ENCODE measurements around the gene MCTP1. TPM values are rescaled to one million over a fixed set of nuclear protein-coding genes. Genes with fewer than 3 reads are reported as not detected.

MCTP1 gene
- total RNA-seq, 3 donors from 2014 or later = 22.8 to 57.8 (median 24.3) TPM

GRCh38 chr5:94891565-94891964 lies 393.3 kb downstream of the MCTP1 start:
- Histone ChIP-seq H3K27me3 (no peaks in the 10 kb centered on the region), H3K36me3 (no peaks in the 10 kb centered on the region), H3K27ac (no peak overlapping the region), H3K9me3 (no peaks in the 10 kb centered on the region), H3K4me3 (no peak overlapping the region), H3K4me1 (no peaks in the 10 kb centered on the region)
- TF ChIP-seq CTCF (IDR thresholded peaks at IDR 0.05) (no peak), POLR2AphosphoS5 (IDR thresholded peaks at IDR 0.05) (no peak), POLR2A (IDR thresholded peaks at IDR 0.05) (no peak)
- intact Hi-C loops (cut with DNase I; ENCODE audit: low total_unique reads) = no loop called here
- no peak for DNase-seq (ENCODE audit: low spot score in 2 of 2)

- H3K9me3 ChIP-seq = no peaks in the 10 kb centered on the region
- H3K27ac ChIP-seq = no peak overlapping the region
- no peaks in the 10 kb centered on the region for H3K4me1 ChIP-seq
- H3K27me3 ChIP-seq = no peaks in the 10 kb centered on the region
- DNase-seq (ENCODE audit: low spot score in 2 of 2) = no peak
- no peak for TF ChIP-seq POLR2AphosphoS5 (IDR thresholded peaks at IDR 0.05)
- H3K36me3 ChIP-seq = no peaks in the 10 kb centered on the region
- no peak overlapping the region for H3K4me3 ChIP-seq
- intact Hi-C loops (cut with DNase I; ENCODE audit: low total_unique reads) = no loop called here
Measured at GRCh38 chr5:94890907-94891306, 394.0 kb downstream of the MCTP1 start.

- Histone ChIP-seq H3K9me3 (no peaks in the 10 kb centered on the region), H3K36me3 (no peaks in the 10 kb centered on the region), H3K27me3 (no peaks in the 10 kb centered on the region), H3K27ac (no peak overlapping the region), H3K4me1 (no peaks in the 10 kb centered on the region), H3K4me3 (no peak overlapping the region)
- TF ChIP-seq POLR2A (IDR thresholded peaks at IDR 0.05) (no peak), POLR2AphosphoS5 (IDR thresholded peaks at IDR 0.05) (no peak), CTCF (IDR thresholded peaks at IDR 0.05) (no peak)
- intact Hi-C loops (cut with DNase I; ENCODE audit: low total_unique reads) = no loop called here
- no peak for DNase-seq (ENCODE audit: low spot score in 2 of 2)
Measured at GRCh38 chr5:94888674-94889073, 396.2 kb downstream of the MCTP1 start.

GRCh38 chr5:94885931-94886330 lies 399.0 kb downstream of the MCTP1 start:
- no peaks in the 10 kb centered on the region for H3K4me1 ChIP-seq
- H3K36me3 ChIP-seq = no peaks in the 10 kb centered on the region
- H3K9me3 ChIP-seq = no peaks in the 10 kb centered on the region
- DNase-seq (ENCODE audit: low spot score in 2 of 2) = no peak
- intact Hi-C loops (cut with DNase I; ENCODE audit: low total_unique reads) = no loop called here
- no peak overlapping the region for H3K4me3 ChIP-seq
- no peaks in the 10 kb centered on the region for H3K27me3 ChIP-seq
- TF ChIP-seq CTCF (IDR thresholded peaks at IDR 0.05) (no peak), POLR2A (IDR thresholded peaks at IDR 0.05) (no peak), POLR2AphosphoS5 (IDR thresholded peaks at IDR 0.05) (no peak)
- no peak overlapping the region for H3K27ac ChIP-seq

- no peaks in the 10 kb centered on the region for H3K36me3 ChIP-seq
- H3K4me1 ChIP-seq = no peaks in the 10 kb centered on the region
- no peak for DNase-seq (ENCODE audit: low spot score in 2 of 2)
- TF ChIP-seq POLR2A (IDR thresholded peaks at IDR 0.05) (no peak), POLR2AphosphoS5 (IDR thresholded peaks at IDR 0.05) (no peak), CTCF (IDR thresholded peaks at IDR 0.05) (no peak)
- H3K9me3 ChIP-seq = no peaks in the 10 kb centered on the region
- intact Hi-C loops (cut with DNase I; ENCODE audit: low total_unique reads) = no loop called here
- H3K27ac ChIP-seq = no peak overlapping the region
- H3K4me3 ChIP-seq = no peak overlapping the region
- H3K27me3 ChIP-seq = no peaks in the 10 kb centered on the region
Measured at GRCh38 chr5:94884311-94884710, 400.6 kb downstream of the MCTP1 start.

GRCh38 chr5:94872526-94872925 lies 412.4 kb downstream of the MCTP1 start:
- Histone ChIP-seq H3K9me3 (no peaks in the 10 kb centered on the region), H3K4me3 (no peak overlapping the region), H3K36me3 (no peaks in the 10 kb centered on the region), H3K27me3 (no peaks in the 10 kb centered on the region), H3K27ac (no peak overlapping the region), H3K4me1 (no peaks in the 10 kb centered on the region)
- intact Hi-C loops (cut with DNase I; ENCODE audit: low total_unique reads) = no loop called here
- TF ChIP-seq POLR2AphosphoS5 (IDR thresholded peaks at IDR 0.05) (no peak), POLR2A (IDR thresholded peaks at IDR 0.05) (no peak), CTCF (IDR thresholded peaks at IDR 0.05) (no peak)
- DNase-seq (ENCODE audit: low spot score in 2 of 2) = no peak

All from breast epithelium (tissue), 4 donors.